ENCODE data around the gene PBX1. TPM values are rescaled to one million over a fixed set of nuclear protein-coding genes. Genes with fewer than 3 reads are reported as not detected.

Gene PBX1
- total and polyA plus RNA-seq, 2 experiments from 2014 or later: 40.0 to 104 TPM

GRCh38 chr1:164768619-164769018 lies 209.6 kb downstream of the PBX1 start:
- Histone ChIP-seq H3K4me1 (ENCODE audit: insufficient read depth) (peaks cover 26% of the 10 kb centered on the region), H2AFZ (no peak overlapping the region), H3K36me3 (ENCODE audit: insufficient read depth) (no peaks in the 10 kb centered on the region), H3K9me2 (ENCODE audit: insufficient read depth) (no peaks in the 10 kb centered on the region), H3K27ac (ENCODE audit: low read depth) (no peak overlapping the region), H3K4me3 (no peak overlapping the region), H4K20me1 (replicated peaks; ENCODE audit: insufficient read depth) (no peaks in the 10 kb centered on the region), H3K27me3 (ENCODE audit: insufficient read depth) (no peaks in the 10 kb centered on the region), H3K4me2 (no peak overlapping the region), H3F3A (replicated peaks; ENCODE audit: low read depth) (no peaks in the 10 kb centered on the region), H3K79me2 (replicated peaks; ENCODE audit: insufficient read depth) (peaks cover 70% of the 10 kb centered on the region)
- DNase-seq (ENCODE audit: low spot score): no peak
- TF ChIP-seq ZNF331 (CRISPR knock-in tag; IDR thresholded peaks at IDR 0.05; ENCODE audit: low read depth) (no peak), CTCF (conservative IDR thresholded peaks at IDR 0.05; ENCODE audit: low read depth in 2 of 2) (no peak), REST (IDR thresholded peaks at IDR 0.05; ENCODE audit: unreplicated experiment) (no peak), EZH2 (IDR thresholded peaks at IDR 0.05; ENCODE audit: low read depth, unreplicated experiment) (no peak), EZH2phosphoT487 (IDR thresholded peaks at IDR 0.05; ENCODE audit: unreplicated experiment) (no peak), CREB1 (CRISPR knock-in tag; IDR thresholded peaks at IDR 0.05; ENCODE audit: low read depth) (no peak), ZNF114 (CRISPR knock-in tag; IDR thresholded peaks at IDR 0.05) (no peak), STAT1 (IDR thresholded peaks at IDR 0.05; ENCODE audit: unreplicated experiment) (no peak), ETS1 (IDR thresholded peaks at IDR 0.05) (no peak), JUNB (IDR thresholded peaks at IDR 0.05; ENCODE audit: unreplicated experiment) (no peak), NANOG (IDR thresholded peaks at IDR 0.05; ENCODE audit: borderline replicate concordance) (no peak), ZNF462 (CRISPR knock-in tag; IDR thresholded peaks at IDR 0.05) (no peak), POLR2AphosphoS5 (IDR thresholded peaks at IDR 0.05; ENCODE audit: low read depth) (no peak)
- peaks cover 4% of the 10 kb centered on the region for H3K27me3 Mint-ChIP-seq (ENCODE audit: insufficient read depth, low read depth, poor library complexity)
- no peak overlapping the region for H3K27ac Mint-ChIP-seq
- peaks cover 52% of the 10 kb centered on the region for H3K4me1 Mint-ChIP-seq
- no peak overlapping the region for H3K4me3 Mint-ChIP-seq
- no peaks in the 10 kb centered on the region for H3K9me3 Mint-ChIP-seq
- no peak for ATAC-seq
- H3K36me3 Mint-ChIP-seq (ENCODE audit: low read depth): peaks cover 6% of the 10 kb centered on the region; the same call in 2 of the 3 replicates

Data from GM23338 (cell line).